Stimulated activated CD4-positive, alpha-beta T cell treated with anti-CD3 and anti-CD28 coated beads, Interleukin-1b, Interleukin-23, amount 100 ng/mL, for 48 hours (primary cell): ENCODE measurements around the gene EHBP1L1.
"Not testable (repeated sequence)": the region's sequence is repeated elsewhere in the genome, so short reads cannot be mapped to it uniquely, and the experiment has no call there.

ENCODE experiments used
- DNase-seq: peaks from one replicate; pipeline ENCODE4 v3.0.0-alpha.2; 2020

The EHBP1L1 gene

DNA sequence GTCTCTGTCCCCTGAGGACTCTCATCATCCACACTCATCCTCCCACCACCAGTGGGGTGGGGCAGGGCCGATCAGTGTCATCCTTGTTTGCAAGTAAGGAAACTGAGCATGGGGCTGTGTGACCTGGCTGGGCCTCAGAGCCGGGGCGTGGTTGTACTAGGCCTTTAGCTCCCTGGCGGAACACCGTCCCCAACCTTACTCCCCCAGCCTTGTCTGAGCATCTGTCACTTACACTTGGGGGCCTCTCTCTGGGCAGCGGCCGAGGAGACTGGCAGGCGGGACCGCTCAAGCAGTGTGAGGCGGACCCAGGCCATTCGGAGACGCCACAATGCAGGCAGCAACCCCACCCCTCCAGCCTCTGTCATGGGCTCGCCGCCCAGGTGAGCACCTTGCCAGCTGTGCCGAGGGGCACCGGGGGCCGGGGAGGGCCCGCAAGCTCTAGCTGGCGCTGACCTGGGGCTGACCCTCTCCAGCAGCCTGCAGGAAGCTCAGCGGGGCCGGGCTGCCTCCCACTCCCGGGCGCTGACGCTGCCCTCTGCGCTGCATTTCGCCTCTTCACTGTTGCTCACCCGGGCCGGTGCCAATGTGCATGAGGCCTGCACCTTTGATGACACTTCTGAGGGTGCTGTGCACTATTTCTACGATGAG is 43.6 kb downstream of the EHBP1L1 start:
- DNase-seq: no peak

DNA sequence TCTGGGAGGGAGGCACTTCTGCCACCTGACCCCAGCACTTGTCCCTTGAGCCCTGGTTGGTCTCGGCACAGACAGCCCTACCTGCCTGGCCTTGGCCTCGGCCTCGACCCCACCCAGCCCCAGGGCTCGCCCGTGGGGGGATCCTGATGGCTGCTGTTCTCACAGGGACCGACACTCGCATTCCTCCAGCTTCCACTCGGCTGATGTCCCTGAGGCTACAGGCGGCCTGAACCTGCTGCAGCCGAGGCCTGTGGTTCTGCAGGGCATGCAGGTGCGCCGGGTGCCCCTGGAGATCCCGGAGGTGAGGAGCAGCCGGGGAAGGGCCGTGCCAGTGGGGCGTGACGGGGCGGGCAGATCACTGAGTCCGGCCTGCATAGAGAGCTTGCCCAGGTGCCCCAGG is 44.8 kb downstream of the EHBP1L1 start:
- no peak for DNase-seq

DNA sequence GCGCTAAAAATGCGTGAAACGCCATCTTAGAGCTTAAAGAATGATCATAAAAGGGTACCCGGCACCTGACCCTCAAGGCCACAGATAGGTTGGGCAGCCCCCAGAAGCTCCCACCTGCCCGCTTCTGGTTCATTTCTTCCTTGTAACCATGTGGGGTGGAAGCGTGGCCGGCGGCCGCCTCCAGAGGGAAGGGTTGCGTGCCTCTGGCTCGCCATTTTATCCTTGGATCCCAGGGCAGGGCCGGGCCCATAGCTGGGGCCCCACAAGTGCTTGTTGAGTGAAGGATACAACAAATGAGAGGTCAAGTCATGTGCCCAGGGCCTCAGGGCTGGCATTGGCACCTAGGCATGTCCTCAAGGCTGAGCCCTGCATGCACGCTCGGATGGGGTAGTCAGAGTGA is 45.6 kb downstream of the EHBP1L1 start:
- no peak for DNase-seq

DNA sequence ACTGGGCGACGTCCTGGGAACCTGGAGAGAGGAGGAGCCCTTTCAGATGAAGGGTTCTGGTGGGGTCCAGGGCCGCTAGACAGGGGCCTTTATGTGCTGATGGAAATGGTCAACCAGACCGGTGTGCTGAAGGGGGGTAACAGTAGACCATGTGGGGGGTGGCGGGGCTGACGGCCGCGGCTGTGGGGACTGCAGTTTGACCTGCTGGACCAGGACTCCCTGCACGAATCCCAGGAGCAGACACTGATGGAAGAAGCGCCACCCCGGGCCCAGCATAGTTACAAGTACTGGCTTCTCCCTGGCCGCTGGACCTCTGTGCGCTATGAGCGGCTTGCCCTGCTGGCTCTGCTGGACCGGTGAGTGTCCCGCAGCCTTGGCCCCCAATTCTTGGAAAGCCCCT is 46.2 kb downstream of the EHBP1L1 start:
- DNase-seq: no peak

DNA sequence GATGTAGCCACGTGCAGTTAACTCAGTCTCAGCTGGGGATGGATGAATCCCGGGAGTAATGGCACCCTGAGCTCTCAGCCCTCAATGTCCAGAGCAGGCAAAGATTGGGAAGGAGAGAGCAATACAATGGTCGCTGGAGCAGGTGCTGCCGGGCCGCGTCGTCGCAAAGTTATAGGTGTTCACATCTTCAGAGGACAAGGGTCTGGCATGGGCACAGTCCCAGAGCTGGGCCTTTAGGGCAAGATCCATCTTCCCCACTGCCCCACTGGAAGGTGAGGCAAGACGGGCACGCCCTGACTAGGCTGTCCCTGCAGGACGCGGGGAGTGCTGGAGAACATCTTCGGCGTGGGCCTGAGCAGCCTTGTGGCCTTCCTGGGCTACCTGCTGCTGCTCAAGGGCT is 47.3 kb downstream of the EHBP1L1 start:
- DNase-seq: no peak

DNA sequence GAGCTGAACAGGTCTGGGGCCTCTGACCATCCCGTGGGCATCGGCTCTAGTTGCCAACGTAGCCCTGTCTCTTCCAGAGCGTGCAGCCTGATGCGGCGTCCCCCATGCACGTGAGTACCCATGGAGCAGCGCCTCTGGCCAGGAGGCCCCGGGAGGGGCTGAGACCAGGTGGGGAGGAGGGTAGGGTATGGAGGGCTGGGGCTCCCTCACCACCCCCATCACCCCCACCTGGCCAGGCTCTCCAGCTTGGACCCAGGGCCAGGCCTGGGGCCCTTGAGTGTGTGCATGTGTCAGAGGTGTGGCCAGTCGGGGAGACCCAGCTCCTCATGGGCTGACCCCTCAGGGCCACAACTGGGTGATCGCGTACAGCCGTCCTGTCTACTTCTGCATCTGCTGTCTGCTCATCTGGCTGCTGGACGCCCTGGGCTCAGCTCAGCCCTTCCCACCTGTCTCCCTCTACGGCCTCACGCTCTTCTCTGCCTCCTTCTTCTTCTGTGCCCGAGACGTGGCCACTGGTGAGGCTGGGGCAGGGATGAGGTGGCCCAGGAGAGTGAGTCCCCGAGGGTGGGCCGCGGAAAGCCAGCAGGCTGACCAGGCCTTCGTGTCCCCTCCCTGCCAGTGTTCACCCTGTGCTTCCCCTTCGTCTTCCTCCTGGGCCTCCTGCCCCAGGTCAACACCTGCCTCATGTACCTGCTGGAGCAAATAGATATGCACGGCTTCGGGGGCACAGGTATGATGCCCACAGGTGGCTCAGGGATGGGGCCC is 48.2 kb downstream of the EHBP1L1 start:
- no peak for DNase-seq

DNA sequence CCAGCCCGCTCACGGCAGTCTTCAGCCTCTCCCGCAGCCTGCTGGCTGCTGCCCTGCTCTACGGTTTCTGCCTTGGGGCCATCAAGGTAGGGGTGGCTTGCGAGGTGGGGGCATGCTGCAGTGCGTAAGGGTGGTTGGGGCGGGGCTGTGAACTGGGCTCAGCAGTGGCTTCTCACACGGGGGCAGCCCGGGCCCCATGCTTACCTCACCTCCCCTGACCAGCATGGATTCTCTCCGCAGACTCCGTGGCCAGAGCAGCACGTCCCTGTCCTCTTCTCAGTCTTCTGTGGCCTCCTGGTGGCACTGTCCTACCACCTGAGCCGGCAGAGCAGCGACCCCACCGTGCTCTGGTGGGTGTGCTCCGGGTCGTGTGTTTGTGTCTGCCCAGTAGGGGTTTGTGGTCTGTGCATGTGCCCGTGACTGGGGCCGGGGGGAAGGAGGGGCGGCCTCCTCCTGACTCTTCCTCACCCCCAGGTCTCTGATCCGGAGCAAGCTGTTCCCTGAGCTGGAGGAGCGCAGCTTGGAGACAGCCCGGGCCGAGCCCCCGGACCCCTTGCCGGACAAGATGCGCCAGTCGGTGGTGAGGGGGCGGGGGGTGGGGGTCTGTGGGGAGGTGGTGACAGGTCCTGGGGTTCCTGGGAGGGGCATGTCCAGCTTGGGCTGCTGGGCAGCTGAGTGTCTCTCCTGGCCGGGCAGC is 49.2 kb downstream of the EHBP1L1 start:
- DNase-seq: no peak

DNA sequence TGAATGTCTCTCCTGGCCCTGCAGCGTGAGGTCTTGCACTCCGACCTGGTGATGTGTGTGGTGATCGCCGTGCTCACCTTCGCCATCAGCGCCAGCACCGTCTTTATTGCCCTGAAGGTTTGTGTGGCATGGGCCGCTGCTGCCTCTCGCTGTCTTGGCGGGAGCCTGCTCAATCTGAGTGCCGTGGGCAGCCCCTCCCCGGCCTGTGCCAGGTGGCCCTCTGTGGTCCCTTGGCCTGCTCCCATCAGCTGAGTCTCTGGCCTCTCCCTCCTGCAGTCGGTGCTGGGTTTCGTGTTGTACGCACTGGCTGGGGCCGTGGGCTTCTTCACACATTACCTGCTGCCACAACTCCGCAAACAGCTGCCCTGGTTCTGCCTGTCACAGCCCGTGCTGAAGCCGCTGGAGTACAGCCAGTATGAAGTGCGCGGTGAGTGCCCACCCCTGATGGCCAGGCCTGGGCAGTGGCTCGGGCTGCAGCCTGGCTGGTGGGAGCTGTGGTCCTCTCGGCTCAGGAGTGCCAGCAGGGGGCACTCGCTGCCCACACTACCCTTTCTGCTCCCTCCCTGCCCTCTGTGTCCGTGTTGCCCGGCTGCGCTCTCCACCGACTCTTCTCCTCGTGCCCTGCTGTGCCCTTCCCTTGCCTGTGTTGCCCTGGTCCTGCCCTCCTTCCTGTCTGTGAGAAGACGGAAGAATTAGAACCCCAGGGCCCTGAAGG is 49.9 kb downstream of the EHBP1L1 start:
- peak; percentile 39 for DNase-seq

DNA sequence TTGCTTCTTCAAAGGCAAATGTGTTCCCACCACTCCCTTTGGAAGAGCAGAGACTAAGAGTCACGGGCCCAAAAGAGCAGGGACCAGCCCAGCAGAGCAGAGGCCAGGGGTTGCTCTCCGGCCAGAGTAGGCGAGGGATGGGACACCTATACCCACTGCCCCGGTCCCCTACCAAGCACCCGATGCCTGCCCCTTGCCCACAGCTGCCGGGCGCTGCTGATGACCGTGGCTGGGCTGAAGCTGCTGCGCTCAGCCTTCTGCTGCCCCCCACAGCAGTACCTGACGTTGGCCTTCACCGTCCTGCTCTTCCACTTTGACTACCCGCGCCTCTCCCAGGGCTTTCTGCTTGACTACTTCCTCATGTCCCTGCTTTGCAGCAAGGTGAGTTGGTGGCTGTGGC is 51.3 kb downstream of the EHBP1L1 start:
- no peak for DNase-seq

DNA sequence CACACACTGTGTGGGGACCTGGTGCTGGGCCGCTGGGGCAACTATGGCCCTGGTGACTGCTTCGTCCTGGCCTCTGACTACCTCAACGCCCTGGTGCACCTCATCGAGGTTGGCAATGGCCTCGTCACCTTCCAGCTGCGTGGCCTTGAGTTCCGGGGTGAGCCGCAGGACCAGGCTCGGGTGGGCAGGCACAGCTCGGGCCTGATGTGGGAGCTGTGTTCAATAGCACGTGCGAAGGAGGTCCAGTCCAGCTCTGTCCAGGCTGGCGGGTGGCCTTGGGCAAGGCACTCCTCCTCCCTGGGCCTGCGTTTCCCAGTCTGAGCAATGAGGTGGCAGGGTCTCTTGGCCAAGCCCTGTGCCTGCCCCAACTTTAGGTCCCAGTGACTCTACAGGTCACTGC is 53.7 kb downstream of the EHBP1L1 start:
- DNase-seq: no peak

DNA sequence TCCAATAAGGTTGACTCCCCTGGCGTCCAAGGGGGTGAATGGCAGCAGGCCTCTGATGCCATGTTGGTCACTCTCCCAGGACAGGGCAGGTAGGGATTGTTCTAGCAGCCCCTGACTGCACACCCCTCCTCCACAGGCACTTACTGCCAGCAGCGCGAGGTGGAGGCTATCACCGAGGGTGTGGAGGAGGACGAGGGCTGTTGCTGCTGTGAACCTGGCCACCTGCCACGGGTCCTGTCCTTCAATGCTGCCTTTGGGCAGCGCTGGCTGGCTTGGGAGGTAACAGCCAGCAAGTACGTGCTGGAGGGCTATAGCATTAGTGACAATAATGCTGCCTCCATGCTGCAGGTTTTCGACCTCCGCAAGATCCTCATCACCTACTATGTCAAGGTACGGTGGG is 54.4 kb downstream of the EHBP1L1 start:
- DNase-seq: no peak

DNA sequence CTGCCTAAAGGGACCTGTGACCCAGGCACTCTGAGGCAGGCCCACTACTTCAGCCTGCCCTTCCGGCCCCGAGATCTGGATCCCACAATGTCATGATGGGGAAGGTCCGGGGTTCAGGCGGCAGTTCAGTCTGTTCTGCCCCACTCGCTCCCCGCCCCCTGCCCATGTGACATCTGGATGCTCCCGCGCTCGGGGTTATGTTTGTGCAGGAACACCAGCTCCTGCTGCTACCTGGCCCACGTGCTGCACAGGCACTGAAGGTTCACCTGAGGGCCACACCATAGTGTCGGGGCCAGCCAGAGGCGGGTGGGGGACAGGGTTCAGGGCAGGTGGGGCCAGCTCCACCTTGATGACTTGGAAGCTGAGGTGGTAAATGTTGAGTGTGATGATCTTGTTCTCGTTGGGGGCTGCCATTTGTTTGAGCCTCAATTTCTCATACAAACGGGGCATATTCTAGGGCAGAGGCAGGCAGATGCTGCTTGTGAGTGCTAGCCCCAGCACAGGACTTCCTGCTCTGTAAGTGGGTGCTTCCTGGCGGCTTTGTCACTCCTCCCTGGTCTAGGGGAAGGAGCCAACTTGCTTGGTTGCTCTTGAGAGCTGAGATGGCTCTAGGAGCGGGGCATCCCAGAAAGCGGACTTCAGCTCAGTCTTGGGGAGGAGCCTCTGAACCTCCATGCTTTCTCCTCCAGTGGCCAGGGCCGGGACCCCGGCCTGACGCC is 57.7 kb downstream of the EHBP1L1 start:
- DNase-seq: no peak

DNA sequence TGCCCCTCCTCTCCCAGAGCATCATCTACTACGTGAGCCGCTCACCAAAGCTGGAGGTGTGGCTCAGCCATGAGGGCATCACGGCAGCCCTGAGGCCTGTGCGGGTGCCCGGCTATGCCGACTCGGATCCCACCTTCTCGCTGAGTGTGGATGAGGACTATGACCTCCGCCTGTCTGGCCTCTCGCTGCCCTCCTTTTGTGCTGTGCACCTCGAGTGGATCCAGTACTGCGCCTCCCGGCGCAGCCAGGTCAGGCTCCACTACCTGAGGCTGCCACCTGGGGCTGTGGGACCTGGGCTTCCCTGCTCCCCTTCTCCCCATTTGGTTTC is 58.2 kb downstream of the EHBP1L1 start:
- no peak for DNase-seq

DNA sequence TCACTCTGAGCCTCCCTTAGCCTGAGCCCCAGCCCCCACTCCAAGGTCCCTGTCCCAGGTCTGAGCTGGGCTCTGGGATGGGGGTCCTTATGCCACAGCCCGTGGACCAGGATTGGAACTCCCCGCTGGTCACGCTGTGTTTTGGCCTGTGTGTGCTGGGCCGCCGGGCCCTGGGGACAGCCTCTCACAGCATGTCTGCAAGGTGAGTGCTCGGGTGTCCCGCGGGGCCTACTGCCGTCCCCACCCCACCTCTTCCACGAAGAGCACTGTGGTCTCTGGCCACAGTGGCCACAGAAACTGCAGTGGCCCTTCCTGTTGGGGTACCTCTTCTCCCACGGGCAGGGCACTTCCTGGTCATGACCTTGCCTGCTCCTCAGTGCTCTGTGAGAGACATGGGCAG is 58.6 kb downstream of the EHBP1L1 start:
- DNase-seq: no peak

DNA sequence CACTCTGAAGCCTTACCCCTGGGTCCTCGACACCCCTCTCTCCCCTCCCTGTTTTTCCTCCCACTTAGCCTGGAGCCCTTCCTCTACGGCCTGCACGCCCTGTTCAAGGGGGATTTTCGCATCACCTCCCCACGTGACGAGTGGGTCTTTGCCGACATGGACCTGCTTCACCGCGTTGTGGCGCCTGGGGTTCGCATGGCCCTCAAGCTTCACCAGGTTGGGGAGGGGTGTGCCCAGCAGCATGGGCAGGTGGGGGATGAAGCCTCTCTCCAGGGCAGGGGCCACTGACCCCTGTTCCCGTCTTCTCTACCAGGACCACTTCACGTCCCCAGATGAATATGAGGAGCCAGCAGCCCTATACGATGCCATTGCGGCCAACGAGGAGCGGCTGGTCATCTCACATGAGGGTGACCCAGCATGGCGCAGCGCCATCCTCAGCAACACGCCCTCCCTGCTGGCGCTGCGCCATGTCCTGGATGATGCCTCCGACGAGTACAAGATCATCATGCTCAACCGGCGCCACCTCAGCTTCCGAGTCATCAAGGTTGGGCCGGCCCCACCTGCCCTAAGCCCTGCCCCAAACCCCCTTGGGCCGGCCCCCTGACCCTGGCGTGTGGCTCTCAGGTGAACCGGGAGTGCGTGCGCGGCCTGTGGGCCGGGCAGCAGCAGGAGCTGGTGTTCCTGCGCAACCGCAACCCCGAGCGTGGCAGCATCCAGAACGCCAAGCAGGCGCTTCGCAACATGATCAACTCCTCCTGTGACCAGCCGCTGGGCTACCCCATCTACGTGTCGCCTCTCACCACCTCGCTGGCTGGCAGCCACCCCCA is 59.3 kb downstream of the EHBP1L1 start:
- DNase-seq: no peak

DNA sequence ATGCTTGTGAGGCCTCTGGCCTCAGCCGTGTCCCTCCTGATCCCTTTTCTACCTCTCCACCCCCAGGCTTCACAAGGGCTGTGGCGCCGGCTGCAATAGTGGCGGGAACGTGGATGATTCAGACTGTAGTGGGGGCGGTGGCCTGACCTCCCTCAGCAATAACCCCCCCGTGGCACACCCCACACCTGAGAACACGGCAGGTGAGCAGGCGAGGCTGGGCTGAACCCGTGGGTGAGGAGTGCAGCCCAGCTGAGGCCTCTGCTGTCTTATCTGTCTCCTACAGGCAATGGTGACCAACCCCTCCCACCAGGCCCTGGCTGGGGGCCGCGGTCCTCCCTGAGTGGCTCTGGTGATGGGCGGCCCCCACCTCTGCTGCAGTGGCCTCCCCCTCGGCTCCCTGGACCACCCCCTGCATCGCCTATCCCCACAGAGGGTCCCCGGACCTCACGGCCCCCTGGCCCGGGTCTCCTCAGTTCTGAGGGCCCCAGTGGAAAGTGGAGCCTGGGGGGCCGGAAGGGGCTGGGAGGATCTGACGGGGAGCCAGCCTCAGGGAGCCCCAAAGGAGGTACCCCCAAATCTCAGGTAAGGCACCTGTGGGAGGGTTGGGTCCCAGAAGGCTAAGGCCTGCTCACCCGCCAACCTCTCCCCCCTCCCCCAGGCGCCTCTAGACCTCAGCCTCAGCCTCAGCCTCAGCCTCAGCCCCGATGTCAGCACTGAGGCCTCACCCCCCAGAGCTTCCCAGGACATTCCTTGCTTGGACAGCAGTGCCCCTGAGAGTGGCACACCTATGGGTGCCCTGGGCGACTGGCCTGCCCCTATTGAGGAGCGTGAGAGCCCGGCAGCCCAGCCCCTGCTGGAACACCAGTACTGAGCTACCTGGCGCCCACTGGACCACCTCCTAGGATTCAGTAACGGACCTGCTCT is 60.5 kb downstream of the EHBP1L1 start:
- no peak for DNase-seq

DNA sequence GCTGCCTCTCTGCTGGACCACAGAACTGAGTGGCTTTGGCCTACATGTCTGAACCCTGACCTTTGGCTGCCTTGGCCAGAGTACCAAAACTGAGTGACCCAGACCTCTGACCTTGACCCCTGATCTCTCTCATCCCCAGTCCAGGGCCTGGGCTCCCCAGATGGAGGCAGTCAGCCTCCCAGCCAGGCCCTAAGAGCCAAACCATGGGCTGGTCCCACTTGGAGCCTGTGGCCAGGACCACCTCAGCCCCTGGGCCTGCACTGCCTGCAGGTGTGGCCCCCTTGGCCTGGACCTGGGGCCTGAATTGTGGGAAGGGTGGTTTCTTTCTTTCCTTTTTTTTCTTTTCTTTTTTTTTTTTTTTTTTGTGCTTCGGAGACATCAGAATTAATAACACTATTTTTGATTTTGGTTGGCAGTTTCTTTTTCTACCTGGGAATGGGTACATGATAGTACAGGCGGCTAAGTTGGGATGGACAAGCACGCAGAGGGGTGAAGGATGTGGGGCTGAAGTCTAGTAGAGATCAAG is 61.2 kb downstream of the EHBP1L1 start:
- no peak for DNase-seq

DNA sequence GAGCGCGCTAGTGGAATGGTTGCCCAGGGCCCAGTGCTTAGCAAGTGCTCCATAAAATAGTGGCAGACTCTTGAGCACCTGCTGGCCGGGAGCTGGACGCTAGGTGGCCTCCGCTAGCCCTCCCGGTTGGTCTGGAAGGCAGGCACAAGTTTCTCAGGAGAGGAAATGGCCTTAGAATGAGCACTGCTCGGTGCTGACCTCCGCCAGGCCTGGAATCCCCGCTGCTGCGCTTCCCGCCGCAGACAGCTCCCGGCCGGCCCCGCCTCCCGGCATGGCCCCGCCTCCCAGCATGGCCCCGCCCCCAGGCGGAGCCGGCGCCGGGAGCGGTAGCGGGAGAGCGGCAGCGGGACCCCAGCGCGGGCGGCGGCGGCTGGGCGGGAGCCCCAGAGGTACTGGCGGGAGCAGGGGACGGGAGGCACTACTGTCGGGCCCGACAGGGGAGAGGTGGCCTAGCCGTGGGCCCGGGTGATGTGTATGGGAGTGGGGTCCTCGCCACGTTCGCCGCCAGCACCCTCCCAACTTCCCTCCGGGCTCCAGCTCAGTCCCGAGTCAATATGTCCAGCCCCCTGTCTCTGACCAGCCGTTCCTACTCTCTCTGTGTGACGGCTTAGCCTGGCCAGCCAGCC is 62.1 kb downstream of the EHBP1L1 start, which contains the start of gene SIPA1:
SIPA1 (plus strand) TSS at position 308 of the 626 bp plus-strand sequence. CDS start 2,821 bp downstream, outside the sequence.
- DNase-seq: peak; percentile 66

DNA sequence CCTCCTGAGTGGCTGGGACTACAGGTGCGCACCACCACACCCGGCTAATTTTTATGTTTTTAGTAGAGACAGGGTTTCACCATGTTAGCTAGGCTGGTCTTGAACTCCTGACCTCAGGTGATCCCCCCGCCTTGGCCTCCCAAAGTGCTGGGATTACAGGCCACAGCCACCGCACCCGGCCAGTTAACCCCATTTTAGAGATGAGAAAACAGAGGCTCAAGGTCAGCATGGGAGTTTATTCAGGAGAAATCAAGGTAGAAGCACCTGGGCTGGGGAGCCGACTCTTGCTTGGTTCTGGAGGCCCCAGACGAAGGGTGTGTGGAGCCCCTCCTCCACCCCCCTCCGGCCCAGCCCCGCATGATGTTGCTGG is 63.4 kb downstream of the EHBP1L1 start:
- DNase-seq: not testable (repeated sequence)
